Erythroblast (primary cell): ENCODE measurements around the gene FIP1L1.

ENCODE experiments used
- GATA1 ChIP-seq: IDR thresholded peaks from 2 replicates; pipeline ENCODE4 v1.6.1; 2011; ENCODE audit warnings: low read depth, mild to moderate bottlenecking, control low read depth, low read length, moderate library complexity
- POLR2A ChIP-seq: IDR thresholded peaks from 2 replicates; pipeline ENCODE4 v1.6.1; 2011; ENCODE audit warnings: mild to moderate bottlenecking, low read length

DNA sequence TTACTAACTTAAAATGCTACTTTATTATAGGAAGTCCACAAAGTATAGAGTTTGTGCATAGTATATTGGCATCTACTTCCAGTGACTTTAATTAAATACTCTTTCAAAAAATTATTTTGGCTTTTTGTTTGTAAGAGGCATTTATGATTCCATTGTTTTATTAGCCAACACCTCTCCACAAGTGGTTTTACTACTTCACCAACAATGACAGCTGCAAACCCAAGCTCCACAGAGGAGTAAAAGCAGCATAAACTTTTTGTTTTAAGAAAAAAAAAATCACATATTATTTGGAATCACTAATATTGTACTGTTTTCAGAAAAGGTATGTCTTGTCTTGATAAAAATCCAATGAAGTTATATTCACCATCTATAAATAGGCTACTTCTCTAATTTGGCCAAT is 88.5 kb downstream of the FIP1L1 start:
- TF ChIP-seq POLR2A (no peak), GATA1 (no peak)
